ENCODE results near the gene KIF9. TPM values are rescaled to one million over a fixed set of nuclear protein-coding genes. Genes with fewer than 3 reads are reported as not detected.
"Not testable (repeated sequence)": the region's sequence is repeated elsewhere in the genome, so short reads cannot be mapped to it uniquely, and the experiment has no call there.

Gene KIF9
- total and polyA plus RNA-seq, 9 donors = 4.9 to 7.4 (median 5.8) TPM

DNA sequence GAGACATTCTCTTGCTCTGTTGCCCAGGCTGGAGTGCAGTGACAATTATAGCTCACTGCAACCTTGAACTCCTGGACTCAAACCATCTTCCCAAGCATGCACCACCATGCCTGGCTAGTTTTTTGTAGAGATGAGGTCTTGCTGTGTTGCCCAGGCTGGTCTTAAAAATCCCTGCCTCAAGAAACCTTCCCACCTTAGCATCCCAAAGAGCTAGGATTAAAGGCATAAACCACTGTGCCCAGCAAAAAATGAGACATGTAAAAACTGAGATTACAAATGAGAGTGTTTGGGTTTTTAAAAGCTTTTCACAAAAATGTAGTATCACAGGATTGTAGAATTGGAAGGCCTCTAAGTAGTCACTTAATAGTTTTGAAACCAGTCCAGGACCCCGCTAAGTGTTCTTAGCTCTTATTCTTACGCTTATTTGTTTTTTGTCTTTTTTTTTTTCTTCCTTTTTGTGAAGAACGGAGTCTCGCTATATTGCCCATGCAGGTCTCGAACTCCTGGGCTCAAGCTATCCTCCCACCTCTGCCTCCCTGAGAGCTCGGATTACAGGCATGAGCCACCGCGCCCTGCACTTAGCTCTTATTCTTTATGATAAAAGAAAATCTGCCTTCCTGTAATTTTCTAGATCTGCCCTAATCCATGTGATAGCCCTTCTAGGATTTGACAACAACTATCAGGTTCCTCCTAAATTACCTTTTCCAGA is 31.6 kb upstream of the KIF9 start:
- Histone ChIP-seq H3K4me3 (ENCODE audit: low read length) (no peak overlapping the region), H3K9me3 (replicated peaks; ENCODE audit: control insufficient read depth, low read depth, low read length) (no peaks in the 10 kb centered on the region), H3K27ac (ENCODE audit: low read length) (no peak overlapping the region), H3K27me3 (ENCODE audit: control insufficient read depth, insufficient read depth, low read length) (no peaks in the 10 kb centered on the region), H3K36me3 (ENCODE audit: control insufficient read depth, insufficient read depth, low read length) (no peaks in the 10 kb centered on the region), H3K4me1 (ENCODE audit: control insufficient read depth, insufficient read depth, low read length) (no peaks in the 10 kb centered on the region)
- DNase-seq = peak; percentile 23
- 100% methylated on average over 4 of the region's 8 CpGs for WGBS (ENCODE audit: insufficient coverage)

DNA sequence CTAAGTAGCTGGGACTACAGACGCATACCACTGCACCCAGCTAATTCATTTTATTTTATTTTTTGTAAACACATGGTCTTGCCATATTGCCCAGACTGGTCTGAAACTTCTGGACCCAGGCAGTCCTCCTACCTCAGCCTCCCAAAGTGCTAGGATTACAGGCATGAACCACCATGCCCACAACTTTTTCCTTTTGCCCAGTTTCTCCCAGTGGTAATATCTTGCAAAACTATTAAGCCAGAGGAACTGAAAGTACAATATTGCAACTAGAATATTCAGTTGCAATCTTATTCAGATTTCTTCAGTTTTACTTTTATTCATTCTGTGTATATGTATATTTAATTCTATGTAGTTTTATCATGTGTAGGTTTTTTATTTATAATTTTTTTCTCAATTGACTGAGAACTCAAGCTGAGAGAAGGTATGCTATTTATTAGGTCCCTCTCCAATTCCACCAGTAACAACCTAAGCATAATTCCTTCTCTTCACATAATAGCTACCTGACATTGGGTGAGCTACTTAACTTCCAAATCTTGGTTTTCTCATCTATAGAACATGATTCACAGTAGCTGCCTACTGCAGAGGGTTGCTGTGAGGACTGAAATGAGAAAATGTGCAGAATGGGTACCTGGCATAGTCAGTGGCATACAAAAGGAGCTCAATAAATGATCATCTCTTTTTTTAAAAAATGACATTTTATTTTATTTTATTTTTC is 30.9 kb upstream of the KIF9 start:
- no peaks in the 10 kb centered on the region for H3K27me3 ChIP-seq (ENCODE audit: control insufficient read depth, insufficient read depth, low read length)
- no peaks in the 10 kb centered on the region for H3K36me3 ChIP-seq (ENCODE audit: control insufficient read depth, insufficient read depth, low read length)
- 100% methylated on average over 1 of the region's 1 CpG for WGBS (ENCODE audit: insufficient coverage)
- H3K4me1 ChIP-seq (ENCODE audit: control insufficient read depth, insufficient read depth, low read length) = no peaks in the 10 kb centered on the region
- H3K9me3 ChIP-seq (replicated peaks; ENCODE audit: control insufficient read depth, low read depth, low read length) = no peaks in the 10 kb centered on the region
- DNase-seq = no peak
- no peak overlapping the region for H3K27ac ChIP-seq (ENCODE audit: low read length)
- H3K4me3 ChIP-seq (ENCODE audit: low read length) = no peak overlapping the region

- 87% methylated on average over 3 of the region's 4 CpGs for WGBS (ENCODE audit: insufficient coverage)
- H3K27ac ChIP-seq (ENCODE audit: low read length) = no peak overlapping the region
- no peak for DNase-seq
Observed at GRCh38 chr3:47310391-47310790, 27.8 kb upstream of the KIF9 start.

DNA sequence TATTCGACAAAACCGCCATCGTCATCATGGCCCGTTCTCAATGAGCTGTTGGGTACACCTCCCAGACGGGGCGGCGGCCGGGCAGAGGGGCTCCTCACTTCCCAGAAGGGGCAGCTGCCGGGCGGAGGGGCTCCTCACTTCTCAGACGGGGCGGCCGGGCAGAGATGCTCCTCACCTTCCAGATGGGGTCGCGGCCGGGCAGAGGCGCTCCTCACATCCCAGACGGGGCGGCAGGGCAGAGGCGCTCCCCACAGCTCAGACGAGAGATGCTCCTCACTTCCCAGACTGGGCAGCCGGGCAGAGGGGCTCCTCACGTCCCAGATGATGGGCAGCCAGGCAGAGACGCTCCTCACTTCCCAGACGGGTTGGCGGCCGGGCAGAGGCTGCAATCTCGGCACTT is 26.6 kb upstream of the KIF9 start:
- 98% methylated on average over 19 of the region's 28 CpGs for WGBS (ENCODE audit: insufficient coverage)
- H3K27me3 ChIP-seq (ENCODE audit: control insufficient read depth, insufficient read depth, low read length); H3K27ac ChIP-seq (ENCODE audit: low read length); DNase-seq; H3K9me3 ChIP-seq (replicated peaks; ENCODE audit: control insufficient read depth, low read depth, low read length); H3K36me3 ChIP-seq (ENCODE audit: control insufficient read depth, insufficient read depth, low read length); H3K4me3 ChIP-seq (ENCODE audit: low read length); H3K4me1 ChIP-seq (ENCODE audit: control insufficient read depth, insufficient read depth, low read length): not testable (repeated sequence)

More at GRCh38 chr3:47310391-47310790, 27.8 kb upstream of the KIF9 start:
- no peaks in the 10 kb centered on the region for H3K27me3 ChIP-seq (ENCODE audit: control insufficient read depth, insufficient read depth, low read length)
- no peaks in the 10 kb centered on the region for H3K36me3 ChIP-seq (ENCODE audit: control insufficient read depth, insufficient read depth, low read length)
- H3K9me3 ChIP-seq (replicated peaks; ENCODE audit: control insufficient read depth, low read depth, low read length) = no peaks in the 10 kb centered on the region
- no peaks in the 10 kb centered on the region for H3K4me1 ChIP-seq (ENCODE audit: control insufficient read depth, insufficient read depth, low read length)
- H3K4me3 ChIP-seq (ENCODE audit: low read length) = no peak overlapping the region

DNA sequence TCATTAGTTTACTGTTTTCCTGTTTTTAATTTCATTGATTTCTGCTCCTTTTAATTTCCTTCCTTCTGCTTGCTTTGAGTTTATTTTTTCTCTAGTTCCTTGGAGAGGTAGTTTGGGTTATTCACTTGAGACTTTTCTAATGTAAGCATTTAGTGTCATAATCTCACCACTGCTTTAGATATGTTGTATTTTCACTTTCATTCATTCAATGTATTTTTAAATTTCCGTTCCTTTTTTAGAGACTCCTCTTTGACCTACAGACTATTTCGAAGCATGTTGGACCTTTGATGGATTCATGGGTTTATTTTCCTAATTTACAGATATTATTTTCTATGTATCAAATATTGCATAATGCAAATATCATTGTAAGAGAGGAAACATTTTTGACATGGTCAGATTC is 23.4 kb upstream of the KIF9 start:
- DNase-seq = no peak
- peaks cover 19% of the 10 kb centered on the region for H3K36me3 ChIP-seq (ENCODE audit: control insufficient read depth, insufficient read depth, low read length)
- WGBS (ENCODE audit: insufficient coverage) = no CpG with 5 or more reads among the region's 2 CpGs
- no peaks in the 10 kb centered on the region for H3K27me3 ChIP-seq (ENCODE audit: control insufficient read depth, insufficient read depth, low read length)
- no peaks in the 10 kb centered on the region for H3K4me1 ChIP-seq (ENCODE audit: control insufficient read depth, insufficient read depth, low read length)
- no peak overlapping the region for H3K4me3 ChIP-seq (ENCODE audit: low read length)
- H3K27ac ChIP-seq (ENCODE audit: low read length) = no peak overlapping the region
- H3K9me3 ChIP-seq (replicated peaks; ENCODE audit: control insufficient read depth, low read depth, low read length) = no peaks in the 10 kb centered on the region

DNA sequence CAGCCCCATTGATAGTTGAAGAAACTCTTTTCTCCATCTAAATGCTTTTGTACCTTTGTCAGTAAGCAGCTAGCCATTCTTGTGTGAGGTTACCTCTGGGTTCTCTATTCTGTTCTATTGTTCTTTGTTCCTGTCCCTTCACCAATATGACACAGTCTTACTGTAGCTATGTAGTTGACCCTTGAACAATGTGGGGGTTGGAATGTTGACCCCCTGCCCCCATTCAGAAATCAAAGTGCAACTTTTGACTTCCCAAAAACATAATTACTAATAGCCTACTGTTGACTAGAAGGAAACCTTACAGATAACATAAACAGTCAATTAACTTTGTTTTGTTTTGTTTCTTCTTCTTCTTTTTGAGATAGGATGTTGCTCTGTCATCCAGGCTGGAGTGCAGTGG is 18.9 kb upstream of the KIF9 start:
- Histone ChIP-seq H3K27me3 (ENCODE audit: control insufficient read depth, insufficient read depth, low read length) (no peaks in the 10 kb centered on the region), H3K27ac (ENCODE audit: low read length) (no peak overlapping the region), H3K4me1 (ENCODE audit: control insufficient read depth, insufficient read depth, low read length) (no peaks in the 10 kb centered on the region), H3K9me3 (replicated peaks; ENCODE audit: control insufficient read depth, low read depth, low read length) (no peaks in the 10 kb centered on the region), H3K36me3 (ENCODE audit: control insufficient read depth, insufficient read depth, low read length) (peaks cover 27% of the 10 kb centered on the region), H3K4me3 (ENCODE audit: low read length) (no peak overlapping the region)
- DNase-seq = no peak

DNA sequence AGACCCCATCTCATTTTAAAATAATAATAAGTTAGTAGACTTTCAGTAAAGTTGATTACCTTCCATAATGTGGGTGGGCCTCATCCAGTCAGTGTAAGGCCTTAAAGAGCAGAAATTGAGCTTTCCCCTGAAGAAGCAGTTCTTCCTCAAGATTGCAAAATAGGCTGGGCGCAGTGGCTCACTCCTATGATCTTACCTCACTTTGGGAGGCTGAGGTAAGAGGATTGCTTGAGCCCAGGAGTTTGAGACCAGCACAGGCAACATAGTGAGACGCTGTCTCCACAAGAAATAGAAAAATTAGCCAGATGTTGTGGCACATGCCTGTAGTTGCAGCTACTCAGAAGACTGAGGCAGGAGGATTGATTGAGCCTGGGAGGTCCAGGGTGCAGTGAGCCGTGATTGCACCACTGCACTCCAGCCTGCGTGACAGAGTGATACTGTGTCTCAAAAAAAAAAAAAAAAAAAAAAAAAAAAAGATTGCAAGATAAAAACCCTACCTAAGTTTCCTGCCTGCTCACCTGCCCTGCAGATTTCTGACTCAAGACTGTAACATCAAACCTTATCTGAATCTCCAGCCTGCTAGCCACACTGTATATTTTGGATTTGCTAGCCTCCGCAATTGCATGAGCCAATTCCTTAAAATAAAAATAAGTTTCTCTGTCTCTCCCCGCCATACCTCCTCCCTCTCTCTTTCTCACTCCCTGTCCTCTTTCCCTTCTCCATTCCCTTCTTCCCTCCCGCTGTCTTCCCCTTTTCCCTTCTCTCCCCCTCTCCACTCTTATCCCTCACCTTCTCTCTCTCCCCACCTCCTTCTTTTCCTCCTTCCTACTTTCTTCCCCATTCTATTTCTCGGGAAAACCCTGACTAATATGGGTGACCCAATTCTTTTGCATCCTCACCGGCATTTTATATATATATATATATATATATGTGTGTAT is 17.1 kb upstream of the KIF9 start:
- Histone ChIP-seq H3K4me1 (ENCODE audit: control insufficient read depth, insufficient read depth, low read length) (no peaks in the 10 kb centered on the region), H3K27me3 (ENCODE audit: control insufficient read depth, insufficient read depth, low read length) (no peaks in the 10 kb centered on the region), H3K36me3 (ENCODE audit: control insufficient read depth, insufficient read depth, low read length) (peaks cover 30% of the 10 kb centered on the region), H3K27ac (ENCODE audit: low read length) (no peak overlapping the region), H3K9me3 (replicated peaks; ENCODE audit: control insufficient read depth, low read depth, low read length) (no peaks in the 10 kb centered on the region), H3K4me3 (ENCODE audit: low read length) (no peak overlapping the region)
- 94% methylated on average over 4 of the region's 9 CpGs for WGBS (ENCODE audit: insufficient coverage)
- no peak for DNase-seq

GRCh38 chr3:47298439-47298838 is 15.8 kb upstream of the KIF9 start:
- WGBS (ENCODE audit: insufficient coverage) = no CpG with 5 or more reads among the region's 3 CpGs
- no peak for DNase-seq
- Histone ChIP-seq H3K27me3 (ENCODE audit: control insufficient read depth, insufficient read depth, low read length) (no peaks in the 10 kb centered on the region), H3K36me3 (ENCODE audit: control insufficient read depth, insufficient read depth, low read length) (peaks cover 28% of the 10 kb centered on the region), H3K4me3 (ENCODE audit: low read length) (no peak overlapping the region), H3K4me1 (ENCODE audit: control insufficient read depth, insufficient read depth, low read length) (no peaks in the 10 kb centered on the region), H3K27ac (ENCODE audit: low read length) (no peak overlapping the region), H3K9me3 (replicated peaks; ENCODE audit: control insufficient read depth, low read depth, low read length) (no peaks in the 10 kb centered on the region)

DNA sequence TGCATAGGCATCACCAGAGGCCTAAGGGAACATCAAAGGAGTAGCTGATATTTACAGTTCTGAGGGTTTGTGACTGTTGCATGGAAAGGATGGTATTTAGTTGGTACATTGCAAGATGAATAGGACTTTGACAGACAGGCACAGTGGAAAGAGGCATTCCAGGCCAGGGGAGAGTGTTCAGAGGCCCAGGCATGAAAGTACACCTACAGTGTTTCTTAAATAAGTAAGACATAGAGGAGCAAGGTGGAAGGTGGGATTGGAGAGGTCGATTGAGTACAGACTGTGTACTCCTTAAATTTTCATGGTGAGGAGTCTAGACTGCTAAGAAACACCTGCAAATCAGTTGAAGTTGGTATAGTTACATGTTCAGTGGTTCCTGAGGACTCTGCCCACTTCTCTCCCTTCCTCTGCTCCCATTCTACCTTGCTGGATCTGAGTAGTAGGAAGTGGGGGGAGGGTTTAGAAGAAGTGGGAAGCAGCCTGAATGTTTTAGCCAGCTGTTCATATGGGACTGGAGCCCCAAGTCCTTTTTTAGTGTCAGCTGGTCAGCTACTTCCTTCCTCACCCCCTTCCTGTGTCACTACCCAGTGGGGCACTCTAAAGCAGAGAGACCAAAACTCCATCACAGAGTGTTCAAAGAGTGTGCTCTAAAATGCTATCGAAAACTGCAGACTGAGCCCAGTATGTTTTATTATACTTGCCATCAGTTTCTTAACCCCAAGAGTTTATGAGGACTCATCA is 14.1 kb upstream of the KIF9 start:
- Histone ChIP-seq H3K36me3 (ENCODE audit: control insufficient read depth, insufficient read depth, low read length) (peaks cover 14% of the 10 kb centered on the region), H3K9me3 (replicated peaks; ENCODE audit: control insufficient read depth, low read depth, low read length) (no peaks in the 10 kb centered on the region), H3K27ac (ENCODE audit: low read length) (no peak overlapping the region), H3K27me3 (ENCODE audit: control insufficient read depth, insufficient read depth, low read length) (no peaks in the 10 kb centered on the region), H3K4me1 (ENCODE audit: control insufficient read depth, insufficient read depth, low read length) (no peaks in the 10 kb centered on the region), H3K4me3 (ENCODE audit: low read length) (no peak overlapping the region)
- no CpG with 5 or more reads among the region's 2 CpGs for WGBS (ENCODE audit: insufficient coverage)
- DNase-seq = peak; percentile 27

Measured in muscle of leg (tissue), 11 donors.